Panc1 (cell line): Measurements from ENCODE around the gene ACSM6. TPM values are rescaled to one million over a fixed set of nuclear protein-coding genes. Genes with fewer than 3 reads are reported as not detected.

Experiments used
- ATAC-seq: fragments of 200-7000 bp; cut with Tn5 transposase; 2 replicates; pipeline ENCODE4 v1.9.1; 2020; ENCODE audit warnings: mild to moderate bottlenecking, moderate library complexity
- BruUV-seq: library from RNA; stranded (reverse); fragments of 400-500 nt; replicated peaks from 2 replicates; lab custom pipeline; 2021; lab: Mats Ljungman, UMichigan
- CTCF ChIA-PET: fragments of 300-600 bp; sonication (Branson Sonifier 250); formaldehyde crosslinking; loops from one replicate; lab custom pipeline; 2022; ENCODE audit warnings: antibody characterized with exemption; lab: Charles Lee
- POLR2A ChIA-PET: fragments of 300-600 bp; sonication (Branson Sonifier 250); formaldehyde crosslinking; loops from one replicate; lab custom pipeline; 2022; ENCODE audit warnings: antibody characterized with exemption; lab: Charles Lee
- DNase-seq: peaks from one replicate; pipeline ENCODE4 v3.0.0-alpha.2; 2010; ENCODE audit warnings: low read depth, low spot score
- H3K27ac ChIP-seq: 2 replicates; pipeline ENCODE4 v1.5.1; 2011; ENCODE audit warnings: mild to moderate bottlenecking, low read length, inconsistent platforms
- H3K27me3 ChIP-seq: fragments of 200-500 bp; sonication (Bioruptor generic); 2 replicates; pipeline ENCODE4 v1.6.0; 2014; ENCODE audit warnings: low read length, inconsistent platforms; ENCODE audit not compliant: control insufficient read depth, insufficient read depth
- H3K36me3 ChIP-seq: fragments of 200-500 bp; sonication (Bioruptor generic); 2 replicates; pipeline ENCODE4 v1.5.1; 2014; ENCODE audit warnings: inconsistent platforms, mild to moderate bottlenecking, low read length, moderate library complexity; ENCODE audit not compliant: control insufficient read depth, insufficient read depth
- H3K4me1 ChIP-seq: 2 replicates; pipeline ENCODE4 v1.5.1; 2011; ENCODE audit warnings: inconsistent platforms, mild to moderate bottlenecking, low read length, moderate library complexity; ENCODE audit not compliant: control insufficient read depth, insufficient read depth
- H3K4me3 ChIP-seq, 2 experiments: 2 replicates each; pipeline ENCODE4 v1.5.1; 2011 to 2012; ENCODE audit warnings: low read depth in 2 of 2, low read length in 2 of 2, mild to moderate bottlenecking in 2 of 2, inconsistent platforms in 1 of 2, moderate library complexity in 1 of 2
- H3K9me3 ChIP-seq: fragments of 200-500 bp; sonication (Bioruptor generic); 2 replicates; pipeline ENCODE4 v1.5.1; 2014; ENCODE audit warnings: low read depth, mild to moderate bottlenecking, inconsistent platforms, low read length, moderate library complexity; ENCODE audit not compliant: control insufficient read depth, insufficient read depth
- CTCF ChIP-seq: fragments of 450-650 bp; IDR thresholded peaks from 2 replicates; pipeline ENCODE4 v1.5.1; 2017; ENCODE audit warnings: mild to moderate bottlenecking
- POLR2AphosphoS5 ChIP-seq: IDR thresholded peaks from 2 replicates; pipeline ENCODE4 v1.6.1; 2012; ENCODE audit warnings: mild to moderate bottlenecking, low read depth, low read length, moderate library complexity
- REST ChIP-seq, 2 experiments: IDR thresholded peaks; 2 replicates each; pipeline ENCODE4 v1.6.1; 2011 to 2012; ENCODE audit warnings: low read depth in 2 of 2, control low read depth in 1 of 2, low read length in 1 of 2, mild to moderate bottlenecking in 1 of 2, moderate library complexity in 1 of 2; ENCODE audit not compliant: insufficient read depth in 1 of 2
- SIN3A ChIP-seq: IDR thresholded peaks from 2 replicates; pipeline ENCODE4 v1.6.1; 2012; ENCODE audit warnings: low read depth, mild to moderate bottlenecking, low read length, moderate library complexity, borderline replicate concordance; ENCODE audit not compliant: insufficient read depth
- TCF7L2 ChIP-seq: IDR thresholded peaks from 2 replicates; pipeline ENCODE4 v1.6.1; 2011; ENCODE audit warnings: mild to moderate bottlenecking, low read depth, low read length, inconsistent platforms
- in situ Hi-C: cut with HindIII; loops from 2 replicates; pipeline ENCODE4 v1.10.0; 2016; ENCODE audit warnings: low sequenced_read_pairs, low pct_unique_long_range_greater_than_20kb
- intact Hi-C: fragments of 100-400 bp; cut with micrococcal nuclease; formaldehyde crosslinking; loops from one replicate; pipeline ENCODE4 v1.10.0; 2022; ENCODE audit not compliant: unreplicated experiment
- total RNA-seq: library from RNA; stranded (reverse); gene quantifications from one replicate; pipeline ENCODE4 v1.2.1, GENCODE V29; 2021; ENCODE audit not compliant: unreplicated experiment

Gene ACSM6
- total RNA-seq, 1 experiment from 2014 or later: not detected

GRCh38 chr10:95233377-95234034 is 39.5 kb downstream of the ACSM6 start:
- Histone ChIP-seq H3K4me3 (no peak overlapping the region), H3K27ac (peak overlapping the region; percentile 67; the same call in 1 of the 2 replicates), H3K9me3 (no peaks in the 10 kb centered on the region; the same call in 1 of the 2 replicates), H3K27me3 (no peaks in the 10 kb centered on the region), H3K36me3 (peaks cover 5% of the 10 kb centered on the region; the same call in 1 of the 2 replicates), H3K4me1 (peaks cover 50% of the 10 kb centered on the region)
- CTCF ChIA-PET: interaction anchor here (1.0 kb wide), 1 partner anchor 13 kb away, joined by 3 read pairs; no protein-coding TSS in a partner anchor
- intact Hi-C loops (no loop called here), in situ Hi-C loops (no loop called here)
- BruUV-seq: no TSS peak
- ATAC-seq: no peak
- TF ChIP-seq TCF7L2 (no peak), POLR2AphosphoS5 (no peak), SIN3A (no peak), REST (IDR thresholded peaks at IDR 0.05; ENCODE audit: insufficient read depth in 1 of 2, low read depth in 2 of 2, low read length in 1 of 2) (no peak), CTCF (no peak)
- no peak for DNase-seq
- POLR2A ChIA-PET: no interaction called here

GRCh38 chr10:95234951-95235350 is 40.9 kb downstream of the ACSM6 start:
- H3K4me3 ChIP-seq: no peak overlapping the region
- no peak for TF ChIP-seq REST (IDR thresholded peaks at IDR 0.05; ENCODE audit: insufficient read depth in 1 of 2, low read depth in 2 of 2, low read length in 1 of 2)
- TF ChIP-seq SIN3A: no peak
- no peak for TF ChIP-seq CTCF
- TF ChIP-seq POLR2AphosphoS5: no peak
- no peak for TF ChIP-seq TCF7L2
- ATAC-seq (no peak), DNase-seq (no peak)
- POLR2A ChIA-PET: interaction anchor here (0.6 to 0.7 kb wide), 2 partner anchors 14 to 260 kb away, joined by 4 to 7 read pairs; no protein-coding TSS in a partner anchor
- intact Hi-C loops (no loop called here), in situ Hi-C loops (no loop called here)
- peaks cover 5% of the 10 kb centered on the region; the same call in 1 of the 2 replicates for H3K36me3 ChIP-seq
- H3K9me3 ChIP-seq: no peaks in the 10 kb centered on the region; the same call in 1 of the 2 replicates
- CTCF ChIA-PET: interaction anchor here (0.7 kb wide), 1 partner anchor 29 kb away, joined by 7 read pairs; no protein-coding TSS in a partner anchor
- H3K27me3 ChIP-seq: no peaks in the 10 kb centered on the region
- peak overlapping the region; percentile 54 for H3K27ac ChIP-seq
- BruUV-seq: no TSS peak
- H3K4me1 ChIP-seq: peaks cover 37% of the 10 kb centered on the region
